ENCODE measurements around the gene SUFU.

GRCh38 chr10:102657451-102657850 is 153.7 kb downstream of the SUFU start:
- TF ChIP-seq CTCF (IDR thresholded peaks at IDR 0.05), result no peak
- no peak for TF ChIP-seq MYBL2 (CRISPR knock-in tag; IDR thresholded peaks at IDR 0.05)
- no peak for TF ChIP-seq MAX (CRISPR knock-in tag; IDR thresholded peaks at IDR 0.05)
- no peak for TF ChIP-seq PRDM15 (CRISPR knock-in tag; IDR thresholded peaks at IDR 0.05)
- TF ChIP-seq ZNF281 (CRISPR knock-in tag; IDR thresholded peaks at IDR 0.05), result no peak
